ENCODE data around the gene ZNF292.
"Not testable (repeated sequence)": the region's sequence is repeated elsewhere in the genome, so short reads cannot be mapped to it uniquely, and the experiment has no call there.

ZNF292 gene

DNA sequence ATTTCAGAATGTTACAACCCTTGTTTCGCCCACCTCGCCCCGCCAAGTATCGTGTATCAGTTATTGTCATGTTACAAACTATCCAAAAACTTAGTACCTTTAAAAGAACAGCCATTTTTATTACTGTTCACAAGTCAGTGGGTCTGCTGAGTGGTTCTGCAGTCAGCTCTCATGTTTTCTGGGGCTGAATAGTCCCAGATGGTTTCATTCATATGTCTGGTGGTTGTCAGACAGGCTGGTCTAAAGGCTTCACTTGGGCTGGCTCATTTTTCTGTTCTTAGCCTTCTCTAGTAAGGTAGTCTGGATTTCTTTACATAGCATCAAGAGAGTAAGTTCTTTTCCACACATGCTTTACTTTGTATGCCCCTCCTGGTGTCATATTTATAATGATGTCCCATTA, 8.6 kb downstream of the ZNF292 start:
- DNase-seq, result no peak

DNA sequence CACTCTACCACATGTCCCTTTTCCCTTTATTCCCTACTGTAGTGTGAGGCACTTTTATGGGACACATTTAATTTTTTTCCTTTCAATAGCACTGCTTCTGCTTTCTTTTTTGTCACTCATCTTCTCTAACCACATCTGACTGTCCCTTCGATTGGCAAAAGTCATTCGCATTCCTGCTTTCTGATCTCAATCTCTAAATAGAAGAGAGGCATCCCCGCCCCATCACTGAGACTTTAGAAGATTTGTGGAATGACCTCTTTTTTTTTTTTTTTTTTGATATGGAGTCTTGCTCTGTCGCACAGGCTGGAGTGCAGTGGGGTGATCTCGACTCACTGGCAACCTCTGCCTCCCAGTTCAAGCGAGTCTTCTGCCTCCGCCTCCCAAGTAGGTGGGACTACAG, 9.1 kb downstream of the ZNF292 start:
- no peak for DNase-seq

DNA sequence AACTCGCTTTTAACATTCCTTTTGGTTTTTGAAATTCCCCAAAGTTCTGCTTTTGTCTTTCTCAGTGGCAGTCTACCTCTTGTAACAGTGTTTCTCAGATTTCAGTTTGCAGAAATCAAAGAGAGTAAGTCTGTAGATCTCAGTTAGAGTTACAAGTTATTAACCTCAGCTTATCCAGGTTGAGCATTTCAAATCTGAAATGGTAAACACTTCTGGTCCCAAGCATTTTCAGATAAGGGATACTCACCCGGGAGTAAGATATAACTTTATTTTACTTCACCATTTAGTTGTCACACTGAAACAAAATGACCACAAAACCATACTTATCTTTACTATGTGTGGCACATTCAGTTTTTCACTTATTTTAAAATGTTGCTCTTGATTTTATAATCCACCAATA, 9.8 kb downstream of the ZNF292 start:
- no peak for DNase-seq

DNA sequence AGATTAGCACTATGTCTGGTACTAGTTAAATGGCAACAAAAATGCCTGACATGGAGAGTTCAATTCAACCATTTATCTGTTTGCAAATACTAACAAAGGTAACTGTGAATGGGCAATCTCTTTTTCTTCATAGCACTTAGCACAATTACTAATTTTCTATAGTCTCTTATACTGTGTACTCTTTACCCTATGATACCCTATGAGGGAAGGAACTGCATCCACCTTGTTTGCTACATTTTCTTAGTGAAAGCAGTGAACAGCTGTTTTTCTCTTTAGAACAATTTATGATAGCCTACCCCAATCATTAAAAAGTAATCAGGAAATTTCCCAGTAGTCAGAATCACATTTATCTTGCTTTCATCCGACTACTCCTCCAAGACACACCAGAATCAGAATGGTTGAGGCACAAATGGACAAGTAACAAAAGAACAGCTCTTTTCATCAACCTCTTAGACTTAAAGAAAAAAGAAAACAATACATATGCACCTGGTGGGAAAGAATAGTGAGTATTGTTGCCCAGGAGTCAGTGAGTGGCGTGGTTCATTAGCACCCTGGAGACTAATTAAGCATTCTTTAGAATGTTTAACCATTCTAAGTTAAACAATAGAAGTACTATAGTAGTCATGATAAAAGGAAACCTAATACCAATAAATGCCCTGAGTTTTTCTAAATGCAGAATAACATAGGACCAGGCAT, 16.7 kb downstream of the ZNF292 start:
- DNase-seq, result no peak

DNA sequence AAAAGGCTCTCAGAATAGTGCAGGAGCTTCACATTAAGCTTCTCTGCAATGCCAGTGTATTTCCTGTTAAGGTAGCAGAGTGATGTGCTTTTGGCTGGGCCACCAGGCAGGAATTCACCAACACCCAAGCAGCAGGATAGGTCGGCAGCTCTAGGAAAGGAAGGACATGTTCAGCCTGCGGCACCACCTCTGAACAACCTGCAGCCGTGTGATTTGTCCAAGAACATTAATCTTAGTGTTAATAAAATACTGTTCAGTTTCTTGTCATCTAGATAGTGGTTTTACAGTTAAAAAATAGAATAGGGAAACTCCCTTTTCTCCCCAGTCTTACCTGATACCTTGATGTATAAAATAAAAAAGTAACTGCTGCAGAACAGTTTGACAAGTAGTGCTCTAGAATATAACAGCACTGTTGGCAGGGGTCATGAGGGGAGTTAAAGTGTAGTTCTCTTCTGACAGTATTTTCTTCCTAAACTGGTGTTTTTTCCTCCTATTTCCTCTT, 18.8 kb downstream of the ZNF292 start:
- DNase-seq, result no peak

DNA sequence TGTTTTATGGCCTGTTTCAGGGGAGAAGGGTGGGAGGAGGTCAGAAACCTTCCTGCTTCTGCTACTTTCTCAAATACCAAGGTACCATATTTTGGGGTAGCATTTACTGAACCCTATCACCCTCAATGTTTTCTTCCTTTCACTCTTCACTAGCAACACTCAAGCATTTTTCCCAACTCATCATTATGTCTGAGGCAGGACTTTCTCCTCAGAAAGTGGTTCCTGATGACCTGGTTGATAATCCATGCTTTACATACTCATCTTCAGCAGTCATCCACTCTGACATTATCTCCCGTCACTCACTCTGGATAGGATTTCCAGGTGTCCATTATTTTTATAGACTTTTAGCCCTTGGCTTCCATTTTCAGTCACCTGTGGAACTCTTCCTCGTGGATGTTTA, 21.1 kb downstream of the ZNF292 start:
- DNase-seq, result no peak

DNA sequence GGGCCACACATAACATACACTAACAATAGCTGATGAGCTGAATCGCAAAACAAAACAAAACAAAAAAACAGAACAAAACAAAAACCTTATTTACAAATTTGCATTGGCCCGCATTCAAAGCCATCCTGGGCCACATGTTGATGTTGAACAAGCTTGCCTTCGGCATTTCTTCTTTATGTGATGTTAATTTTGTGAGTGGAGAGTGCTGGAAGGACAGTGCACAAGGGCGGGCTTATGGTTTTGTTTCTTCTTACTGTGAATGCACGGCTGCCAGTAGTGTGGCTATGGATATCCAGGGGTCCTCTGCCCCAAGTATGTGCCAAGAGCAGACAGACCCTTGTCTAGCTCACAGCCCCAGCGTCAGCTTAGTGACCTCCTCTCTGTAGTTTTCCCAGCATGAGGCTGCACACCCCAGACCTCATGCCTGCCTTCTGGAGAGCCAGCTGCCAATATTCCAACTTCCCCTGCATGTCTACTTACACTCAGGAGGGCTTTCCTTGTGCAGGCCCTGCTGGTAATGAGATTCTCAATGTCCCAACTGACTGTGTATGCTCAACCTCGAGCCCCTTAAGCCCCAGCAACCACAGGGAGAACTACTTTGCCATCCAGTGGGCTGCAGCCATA, 24.9 kb downstream of the ZNF292 start:
- no peak for DNase-seq

DNA sequence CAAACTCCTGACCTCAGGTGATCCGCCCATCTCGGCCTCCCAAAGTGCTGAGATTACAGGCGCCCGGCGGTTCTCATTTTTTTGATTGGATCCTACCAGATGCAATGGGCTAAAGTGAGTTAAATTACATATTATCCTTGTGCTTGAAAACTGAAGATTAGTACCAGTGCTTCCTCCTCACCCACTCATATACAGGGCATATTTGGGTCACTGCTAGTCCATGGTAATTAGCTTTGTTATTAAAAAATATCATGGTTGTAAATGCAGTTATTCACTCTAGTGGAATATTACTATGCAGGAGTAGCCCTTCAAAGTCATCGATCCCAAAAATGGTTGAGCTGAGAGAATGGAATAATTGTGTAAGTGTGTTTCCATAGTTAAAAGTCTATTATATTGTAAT, 26.5 kb downstream of the ZNF292 start:
- DNase-seq, result no peak

DNA sequence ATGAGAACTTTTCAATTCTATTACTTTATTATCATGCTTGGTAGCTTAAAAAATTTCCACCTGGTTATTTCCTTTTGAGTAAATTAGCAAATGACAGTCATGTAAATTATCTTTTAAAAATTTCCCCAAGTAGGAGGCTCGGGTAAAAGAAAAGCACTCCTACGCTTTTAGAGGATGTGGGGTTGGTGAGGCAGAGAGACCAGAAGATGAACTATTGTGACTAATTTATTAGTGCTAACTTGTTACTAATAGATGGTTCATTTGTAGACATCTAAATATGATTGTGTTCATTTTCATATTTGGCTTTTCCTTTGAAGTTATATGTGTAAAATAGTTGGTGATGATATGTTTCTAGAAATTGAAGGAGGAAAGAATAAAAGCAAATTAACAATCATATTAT, 27.0 kb downstream of the ZNF292 start:
- no peak for DNase-seq

DNA sequence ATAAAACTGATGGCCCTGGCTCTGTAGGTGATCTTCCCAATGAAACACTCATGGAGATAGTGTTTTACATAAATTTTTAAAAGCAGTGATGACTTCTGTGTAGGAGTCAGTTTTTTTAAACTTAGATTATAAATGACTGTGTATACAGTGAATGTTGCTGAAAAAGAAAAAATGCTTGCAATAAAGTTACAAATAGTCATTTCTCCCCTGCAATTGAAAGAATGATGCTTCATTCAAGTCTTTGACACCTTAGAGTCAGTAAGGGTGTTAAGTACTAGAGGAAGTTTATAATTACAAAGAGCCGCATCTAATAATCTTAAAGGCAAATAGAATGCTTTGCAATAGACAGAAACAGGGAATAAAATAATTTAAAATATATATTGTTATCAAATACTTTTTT, 27.6 kb downstream of the ZNF292 start:
- DNase-seq, result no peak

DNA sequence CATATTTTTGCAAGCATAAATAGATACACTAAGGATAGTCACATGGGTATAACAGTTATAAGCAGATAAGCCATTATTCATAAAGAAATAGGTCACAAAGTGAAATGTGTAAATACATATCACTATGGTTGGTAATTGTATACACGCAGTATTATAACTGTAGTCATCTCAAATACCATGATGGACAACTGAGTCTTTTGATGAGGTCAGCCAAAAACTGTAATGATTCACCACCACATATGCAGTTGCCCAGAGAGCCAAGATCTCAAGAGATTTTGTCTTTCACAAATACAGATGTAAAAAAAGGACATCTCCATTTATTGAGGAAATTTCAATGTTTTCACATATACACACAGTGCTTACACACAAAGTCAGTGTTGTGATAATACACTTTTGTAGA, 28.3 kb downstream of the ZNF292 start:
- DNase-seq, result no peak

DNA sequence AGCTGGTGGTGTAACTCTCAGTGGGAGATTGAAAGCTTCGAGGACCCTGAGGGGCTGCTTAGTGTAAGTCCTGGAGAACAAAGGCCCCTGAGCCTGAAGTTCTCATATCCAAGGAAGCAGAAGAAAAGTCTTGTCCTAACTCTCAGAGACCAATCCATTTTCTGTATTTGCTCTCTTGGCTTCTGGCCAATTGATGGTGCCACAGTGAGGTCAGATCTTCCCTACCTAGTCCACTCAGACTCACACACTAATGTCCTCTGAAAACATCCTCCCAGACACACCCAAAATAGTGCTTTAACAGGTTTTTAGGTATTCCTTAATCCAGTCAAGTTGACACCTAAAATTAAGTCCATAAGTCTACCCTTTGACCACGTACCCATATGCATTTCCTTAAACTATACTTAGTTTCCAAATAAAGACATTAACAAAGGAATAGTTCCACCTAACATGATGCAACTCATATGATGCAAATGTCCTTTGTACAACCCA, 29.4 kb downstream of the ZNF292 start:
- no peak for DNase-seq

DNA sequence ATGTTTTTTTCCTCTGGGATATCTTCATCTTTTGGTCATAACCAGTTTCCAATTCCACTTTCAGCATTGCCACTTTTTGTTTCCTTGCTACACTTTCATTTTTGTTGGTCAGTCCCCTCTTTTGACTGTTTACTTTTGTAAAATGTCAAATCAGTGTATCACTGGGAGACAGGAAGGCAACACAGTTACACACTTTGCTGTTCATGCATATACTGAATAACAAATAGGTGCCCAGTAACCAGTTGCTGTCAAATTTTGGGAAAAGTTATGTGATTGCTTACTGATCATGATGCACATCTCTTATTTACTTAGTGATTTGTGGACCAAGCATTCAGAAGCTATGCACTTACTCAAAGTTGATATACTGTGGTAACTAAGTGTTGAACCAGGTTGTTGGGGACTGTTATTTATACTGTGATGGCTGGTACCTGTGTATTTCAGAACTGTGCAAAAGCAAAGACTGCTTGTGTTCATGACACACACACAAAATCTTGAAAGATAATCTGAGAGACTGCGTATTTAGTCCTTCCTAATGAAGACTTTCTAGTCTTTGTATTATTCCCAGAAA, 41.0 kb downstream of the ZNF292 start:
- DNase-seq, result no peak

DNA sequence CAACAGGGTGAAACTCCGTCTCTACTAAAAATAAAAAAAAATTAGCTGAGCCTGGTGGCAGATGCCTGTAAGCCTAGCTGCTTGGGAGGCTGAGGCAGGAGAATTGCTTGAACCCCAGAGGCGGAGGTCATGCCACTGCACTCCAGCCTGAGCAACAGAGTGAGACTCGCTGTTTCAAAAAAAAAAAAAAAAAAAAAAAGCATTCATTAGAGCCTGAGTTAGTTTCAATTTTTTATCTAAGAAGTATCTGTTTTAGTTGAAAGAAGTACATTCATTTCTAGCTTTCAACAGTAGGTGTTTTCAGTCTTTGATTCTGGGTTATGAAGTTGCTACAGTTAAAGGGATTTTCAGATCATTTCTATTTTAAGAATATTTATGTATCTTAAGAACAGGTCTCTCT, 42.2 kb downstream of the ZNF292 start:
- DNase-seq, result no peak

DNA sequence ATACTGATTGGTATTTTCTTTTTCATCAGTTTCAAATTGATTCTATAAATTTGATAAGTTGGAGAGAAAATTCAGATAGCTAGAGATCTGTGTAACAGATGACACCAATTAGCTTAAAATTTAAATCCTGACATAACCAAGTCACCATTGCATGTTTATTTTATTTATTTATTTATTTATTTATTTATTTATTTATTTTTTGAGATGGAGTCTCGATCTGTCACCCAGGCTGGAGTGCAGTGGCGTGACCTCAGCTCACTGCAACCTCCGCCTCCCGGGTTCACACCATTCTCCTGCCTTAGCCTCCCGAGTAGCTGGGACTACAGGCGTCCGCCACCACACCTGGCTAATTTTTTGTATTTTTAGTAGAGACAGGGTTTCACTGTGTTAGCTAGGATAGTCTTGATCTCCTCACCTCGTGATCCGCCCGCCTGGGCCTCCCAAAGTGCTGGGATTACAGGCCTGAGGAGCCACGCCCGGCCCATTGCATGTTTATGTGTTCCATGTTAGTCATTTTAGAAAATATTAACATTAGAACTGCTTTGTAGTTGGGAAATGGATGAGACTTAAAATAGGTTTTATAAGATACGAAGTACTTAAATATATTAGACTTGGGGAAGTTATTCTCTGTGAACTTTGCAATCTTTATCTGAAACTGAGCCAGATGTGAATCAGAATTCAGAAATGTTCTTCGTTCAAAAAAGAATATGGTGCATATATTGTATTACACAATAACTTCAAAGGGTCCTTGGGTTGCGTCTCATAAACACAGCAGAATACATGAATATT, 42.9 kb downstream of the ZNF292 start:
- not testable (repeated sequence) for DNase-seq

DNA sequence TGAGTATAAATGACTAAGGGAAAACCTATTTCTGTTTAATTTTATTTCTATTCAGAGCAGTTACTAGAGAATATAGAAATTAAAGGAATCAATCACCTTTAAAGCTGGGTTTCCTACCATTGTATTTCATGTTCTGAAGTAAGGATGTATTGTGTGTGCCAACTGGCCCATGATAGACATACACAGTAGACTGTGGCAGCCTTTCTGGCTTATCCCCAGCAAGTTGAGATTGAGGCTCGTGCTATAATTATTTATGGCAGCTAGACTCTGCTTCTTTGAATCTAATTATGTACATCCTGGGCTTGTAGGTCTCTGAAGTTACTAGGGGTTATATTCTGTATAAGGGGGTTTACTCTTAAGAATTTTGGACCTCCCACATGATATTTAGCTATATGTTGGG, 44.4 kb downstream of the ZNF292 start:
- DNase-seq, result peak in 1 of 14 donors; percentile 19

DNA sequence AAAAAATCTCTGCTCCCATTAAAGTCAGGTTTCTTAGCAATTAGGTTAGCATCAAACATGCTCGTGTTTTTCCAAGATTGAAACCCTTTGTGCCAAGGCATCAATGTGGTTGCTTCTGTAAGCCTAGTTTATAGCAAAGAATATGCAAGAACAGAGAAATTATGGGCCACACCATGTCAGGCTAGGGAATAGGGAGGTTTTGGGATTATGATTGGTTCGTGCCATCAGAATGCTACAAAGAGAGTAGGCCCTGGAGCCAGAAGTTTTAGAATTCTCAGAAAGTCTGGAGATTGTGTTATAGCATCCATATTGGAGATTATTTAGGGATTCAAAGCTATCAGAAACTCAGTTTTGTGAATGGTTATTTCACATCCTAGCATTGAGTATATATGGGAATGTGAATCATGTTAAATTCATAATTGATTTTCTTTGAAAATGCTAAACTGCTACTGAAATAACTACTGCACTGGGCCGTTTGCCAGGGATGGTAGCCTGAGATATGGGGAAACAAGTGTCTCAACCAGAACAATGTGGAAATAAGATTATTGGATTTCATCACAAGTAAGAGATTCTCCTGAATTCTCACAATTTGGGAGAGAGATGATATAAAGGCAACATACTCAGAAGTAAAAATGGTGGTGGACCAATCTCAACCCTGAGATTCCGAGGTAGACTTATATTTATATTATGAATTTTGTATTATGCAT, 45.3 kb downstream of the ZNF292 start:
- DNase-seq, result no peak

DNA sequence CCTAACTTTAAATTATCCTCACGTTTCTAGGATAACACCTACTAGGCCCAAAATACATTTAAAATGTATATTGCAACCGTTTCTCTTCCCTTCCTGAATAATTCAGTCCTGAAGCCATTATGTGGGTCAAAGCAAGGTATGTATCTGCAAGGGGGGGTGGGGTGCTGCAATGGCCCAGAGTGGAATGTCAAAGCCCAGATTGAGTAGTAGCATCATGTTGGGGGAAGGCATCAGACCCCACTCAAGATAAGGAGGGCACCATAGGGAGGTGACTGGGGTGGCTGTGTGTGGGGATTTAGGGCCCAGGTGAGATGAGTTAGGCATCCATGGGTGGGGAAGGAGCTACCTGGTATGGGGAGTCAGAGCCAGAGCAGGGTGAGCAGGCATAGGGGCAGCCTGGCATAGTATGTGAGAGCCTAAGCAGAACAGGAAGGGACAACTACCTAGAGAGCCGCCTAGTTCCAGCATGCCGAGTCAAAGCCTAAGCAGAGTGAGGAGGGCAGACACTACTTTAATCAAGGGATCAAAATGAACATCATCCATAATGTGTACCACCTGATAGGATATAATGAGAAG, 48.2 kb downstream of the ZNF292 start:
- no peak for DNase-seq

DNA sequence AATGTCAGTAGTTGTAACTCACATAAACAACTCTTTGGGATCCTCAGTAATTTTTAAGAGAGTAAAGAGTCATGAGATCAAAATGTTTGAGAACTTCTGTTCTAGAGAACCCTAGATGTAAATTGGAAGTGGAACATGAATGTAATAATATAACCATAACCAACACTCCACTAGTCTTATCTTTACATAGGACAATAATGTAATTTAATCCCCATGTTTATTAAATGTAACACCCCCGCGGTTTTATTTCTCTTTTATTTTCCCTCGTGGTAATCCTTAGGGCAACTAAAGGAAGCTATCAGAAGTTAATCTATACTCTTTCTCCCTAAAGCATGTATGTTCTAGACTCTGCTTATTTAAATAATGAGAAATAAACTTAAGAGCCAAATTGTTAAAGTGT, 54.4 kb downstream of the ZNF292 start:
- no peak for DNase-seq

DNA sequence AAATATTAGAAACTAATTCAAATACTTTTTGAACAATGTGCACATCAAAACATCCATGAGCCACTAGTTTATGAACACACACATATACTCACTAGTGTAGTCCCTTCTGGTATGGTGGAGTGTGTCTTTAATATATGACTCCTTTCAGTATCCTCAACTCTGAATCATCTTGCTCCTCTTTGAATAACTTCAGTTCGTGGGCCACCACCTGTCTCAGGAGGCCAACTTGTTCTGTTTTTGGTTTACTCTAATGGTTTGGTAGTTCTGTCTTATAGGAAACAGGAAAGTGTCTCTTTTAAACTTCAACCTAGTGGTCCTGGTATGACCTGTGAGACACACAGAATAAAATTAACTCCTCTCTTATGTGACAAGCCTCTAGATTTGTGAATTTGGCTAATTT, 55.6 kb downstream of the ZNF292 start:
- no peak for DNase-seq

DNA sequence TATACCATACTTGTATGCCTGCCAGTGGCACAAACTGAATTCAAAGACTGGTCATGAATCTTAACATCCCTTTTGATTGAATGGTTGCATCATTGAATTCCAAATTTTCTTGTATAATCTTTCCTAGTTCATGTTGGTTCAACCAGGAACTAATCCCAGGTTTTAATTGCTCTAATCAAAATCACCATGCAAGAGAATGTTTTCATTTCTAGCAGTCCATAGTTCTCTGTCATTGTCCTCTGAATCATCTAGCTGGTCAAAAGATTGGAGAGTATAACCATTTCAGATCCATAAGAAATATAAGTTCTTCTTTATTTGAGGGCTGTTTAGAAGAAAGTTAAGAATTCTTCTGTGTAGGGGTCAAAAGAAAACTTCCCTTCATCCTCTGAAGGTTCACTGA, 57.2 kb downstream of the ZNF292 start:
- DNase-seq, result no peak

DNA sequence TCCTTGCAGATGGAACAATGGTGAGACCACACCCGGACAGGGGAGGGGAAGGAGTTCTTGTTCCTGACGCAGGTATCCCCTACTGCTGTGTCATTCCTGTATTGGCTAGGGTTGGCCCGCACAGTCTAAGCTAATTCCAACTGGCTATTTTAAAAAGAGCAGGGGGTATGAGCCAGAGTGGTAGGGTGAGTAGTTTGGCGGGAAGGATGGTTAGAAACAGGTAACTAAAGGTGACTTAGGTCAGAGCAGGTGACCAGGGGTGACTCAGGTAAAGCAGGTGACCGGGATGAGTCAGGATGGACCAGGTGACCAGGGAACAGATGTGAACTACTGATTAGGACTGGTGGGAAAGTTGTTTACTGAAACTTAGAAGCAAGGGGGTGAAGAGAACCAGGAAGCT, 58.0 kb downstream of the ZNF292 start:
- DNase-seq, result no peak

Measured in C1 segment of cervical spinal cord (tissue), 14 donors.